NT2/D1 (cell line): Measurements from ENCODE around the gene BMP3.

Source experiments
- SUZ12 ChIP-seq: IDR thresholded peaks from 2 replicates; pipeline ENCODE4 v1.6.1; 2011; ENCODE audit not compliant: insufficient read length, insufficient read depth; ENCODE audit errors: extremely low read depth
- YY1 ChIP-seq: IDR thresholded peaks from 2 replicates; pipeline ENCODE4 v1.6.1; 2011; ENCODE audit not compliant: insufficient read length, insufficient read depth
- ZNF274 ChIP-seq: IDR thresholded peaks from 2 replicates; pipeline ENCODE4 v1.6.1; 2011; ENCODE audit warnings: mild to moderate bottlenecking, low read depth, low read length

DNA sequence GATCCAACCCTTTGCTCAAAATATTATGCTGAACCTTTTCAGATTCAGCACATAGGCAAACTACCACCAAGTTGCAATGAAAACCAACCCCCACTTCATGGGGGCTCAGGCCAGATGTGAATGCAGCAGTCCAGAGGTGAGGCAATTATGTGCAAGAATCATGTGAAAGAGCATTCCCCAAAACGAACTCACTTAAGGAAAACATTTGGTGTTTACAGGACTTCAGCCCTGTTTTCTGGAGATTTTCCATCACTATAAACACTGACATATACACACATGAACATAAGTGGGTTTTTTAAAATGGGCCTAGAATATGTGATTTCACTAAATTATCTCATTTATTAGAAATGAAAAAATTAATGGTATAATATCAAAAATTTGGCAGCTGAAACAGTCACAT, 31.5 kb downstream of the BMP3 start:
- TF ChIP-seq SUZ12 (no peak), YY1 (no peak), ZNF274 (no peak)
